GM23248 (cell line): ENCODE results near the gene PRR5L.

ENCODE experiments used
- EZH2 ChIP-seq: fragments of 200-600 bp; sonication (generic); IDR thresholded peaks from 2 replicates; pipeline ENCODE4 v1.6.1; 2018; ENCODE audit warnings: antibody characterized with exemption, mild to moderate bottlenecking; ENCODE audit not compliant: insufficient read depth, poor library complexity, severe bottlenecking
- EZH2phosphoT487 ChIP-seq: fragments of 200-600 bp; sonication (generic); IDR thresholded peaks from 2 replicates; pipeline ENCODE4 v1.6.1; 2018; ENCODE audit warnings: antibody characterized with exemption, moderate library complexity, mild to moderate bottlenecking, low read depth; ENCODE audit not compliant: insufficient read depth

- TF ChIP-seq EZH2 (no peak), EZH2phosphoT487 (no peak)
These were observed 213.9 kb downstream of the PRR5L start, which contains the start of gene TRAF6 for GRCh38 chr11:36509694-36510593.
